A673 (cell line): ENCODE measurements around the gene ACSL1. TPM values are rescaled to one million over a fixed set of nuclear protein-coding genes. Genes with fewer than 3 reads are reported as not detected.

Experiments
- BruUV-seq: library from RNA; stranded (reverse); fragments of 400-500 nt; replicated peaks from 2 replicates; lab custom pipeline; 2021; lab: Mats Ljungman, UMichigan
- CTCF ChIA-PET: fragments of 300-600 bp; sonication (Branson Sonifier 250); formaldehyde crosslinking; loops from one replicate; lab custom pipeline; 2022; ENCODE audit warnings: antibody characterized with exemption; lab: Charles Lee
- POLR2A ChIA-PET: fragments of 300-600 bp; sonication (Branson Sonifier 250); formaldehyde crosslinking; loops from one replicate; lab custom pipeline; 2022; ENCODE audit warnings: antibody characterized with exemption; ENCODE audit not compliant: low non-redundant PET; lab: Charles Lee
- DNase-seq: peaks from one replicate; pipeline ENCODE4 v3.0.0-alpha.2; 2015; ENCODE audit warnings: low spot score
- H3K27ac ChIP-seq: fragments of 200-600 bp; sonication (generic); 2 replicates; pipeline ENCODE4 v1.5.1; 2016; ENCODE audit warnings: mixed run types, low read depth, mild to moderate bottlenecking, mixed read lengths, antibody characterized with exemption, low read length; ENCODE audit not compliant: poor library complexity, severe bottlenecking
- H3K27me3 ChIP-seq: fragments of 200-600 bp; sonication (generic); replicated peaks from 2 replicates; pipeline ENCODE4 v1.6.1; 2017; ENCODE audit warnings: mixed run types, low read depth, mild to moderate bottlenecking, mixed read lengths, antibody characterized with exemption, low read length; ENCODE audit not compliant: insufficient read depth, poor library complexity
- H3K36me3 ChIP-seq: fragments of 200-600 bp; sonication (generic); 2 replicates; pipeline ENCODE4 v1.6.1; 2016; ENCODE audit warnings: mixed run types, mild to moderate bottlenecking, mixed read lengths, antibody characterized with exemption, low read length; ENCODE audit not compliant: insufficient read depth, poor library complexity, severe bottlenecking
- H3K4me1 ChIP-seq: fragments of 200-600 bp; sonication (generic); 2 replicates; pipeline ENCODE4 v1.6.1; 2017; ENCODE audit warnings: mixed run types, mild to moderate bottlenecking, mixed read lengths, antibody characterized with exemption, low read length; ENCODE audit not compliant: insufficient read depth, poor library complexity, severe bottlenecking
- H3K4me3 ChIP-seq: fragments of 200-600 bp; sonication (generic); 2 replicates; pipeline ENCODE4 v1.5.1; 2016; ENCODE audit warnings: low read depth, mixed run types, mild to moderate bottlenecking, mixed read lengths, low read length; ENCODE audit not compliant: poor library complexity, severe bottlenecking
- H3K9me3 ChIP-seq: fragments of 200-600 bp; sonication (generic); 2 replicates; pipeline ENCODE4 v1.6.1; 2016; ENCODE audit warnings: mixed run types, low read depth, mild to moderate bottlenecking, mixed read lengths, antibody characterized with exemption, low read length; ENCODE audit not compliant: poor library complexity, severe bottlenecking
- CTCF ChIP-seq: fragments of 300-800, 200-600 bp; sonication (generic); conservative IDR thresholded peaks from 2 replicates; pipeline ENCODE4 v1.5.1; 2017; ENCODE audit warnings: low read depth, mild to moderate bottlenecking, antibody characterized with exemption, low read length, moderate library complexity, mixed read lengths
- EZH2 ChIP-seq: fragments of 200-600 bp; sonication (generic); IDR thresholded peaks from 2 replicates; pipeline ENCODE4 v1.6.1; 2017; ENCODE audit warnings: borderline replicate concordance, low read depth, mild to moderate bottlenecking, mixed read lengths, antibody characterized with exemption, low read length; ENCODE audit not compliant: poor library complexity, severe bottlenecking
- intact Hi-C: fragments of 100-400 bp; cut with micrococcal nuclease; formaldehyde crosslinking; loops from one replicate; pipeline ENCODE4 v1.10.0; 2022; ENCODE audit not compliant: unreplicated experiment
- total RNA-seq: library from RNA; stranded (reverse); gene quantifications from 2 replicates; pipeline ENCODE4 v1.2.3, GENCODE V29; 2021

The ACSL1 gene
- total RNA-seq, 1 experiment from 2014 or later: 5.2 TPM

GRCh38 chr4:184731056-184731455 is 94.7 kb downstream of the ACSL1 start:
- Histone ChIP-seq H3K27ac (peak overlapping the region; percentile 32), H3K9me3 (no peaks in the 10 kb centered on the region), H3K4me3 (no peak overlapping the region), H3K36me3 (peaks cover 43% of the 10 kb centered on the region), H3K4me1 (peaks cover 19% of the 10 kb centered on the region), H3K27me3 (no peaks in the 10 kb centered on the region)
- CTCF ChIA-PET: no interaction called here
- BruUV-seq: no TSS peak
- TF ChIP-seq CTCF: no peak
- TF ChIP-seq EZH2: no peak
- POLR2A ChIA-PET: no interaction called here
- intact Hi-C loops: loop anchor here (5.0 to 10.0 kb wide), 2 partner anchors 84 to 466 kb away; partner anchors contain the start of genes CASP3 and PRIMPOL
- no peak for DNase-seq

GRCh38 chr4:184729946-184730345 is 95.8 kb downstream of the ACSL1 start:
- H3K4me3 ChIP-seq: no peak overlapping the region
- intact Hi-C loops: loop anchor here (5.0 to 10.0 kb wide), 2 partner anchors 83 to 465 kb away; partner anchors contain the start of genes CASP3 and PRIMPOL
- peaks cover 53% of the 10 kb centered on the region for H3K36me3 ChIP-seq
- peaks cover 19% of the 10 kb centered on the region for H3K4me1 ChIP-seq
- no peaks in the 10 kb centered on the region for H3K27me3 ChIP-seq
- ChIA-PET CTCF (no interaction called here), POLR2A (no interaction called here)
- peak overlapping the region; percentile 6 for H3K27ac ChIP-seq
- H3K9me3 ChIP-seq: no peaks in the 10 kb centered on the region
- DNase-seq: no peak
- no peak for TF ChIP-seq CTCF
- TF ChIP-seq EZH2: no peak
- BruUV-seq: no TSS peak

- ChIA-PET POLR2A (no interaction called here), CTCF (no interaction called here)
- intact Hi-C loops: no loop called here
- no peak for DNase-seq
- Histone ChIP-seq H3K9me3 (no peaks in the 10 kb centered on the region), H3K27ac (no peak overlapping the region), H3K4me3 (no peak overlapping the region), H3K4me1 (peaks cover 19% of the 10 kb centered on the region), H3K27me3 (no peaks in the 10 kb centered on the region), H3K36me3 (peaks cover 62% of the 10 kb centered on the region)
- TF ChIP-seq EZH2: no peak
- TF ChIP-seq CTCF: no peak
- no TSS peak for BruUV-seq
These were observed 96.9 kb downstream of the ACSL1 start for GRCh38 chr4:184728858-184729257.
